AG04449 (cell line): ENCODE measurements around the gene ITPRIPL1.
A peak's percentile ranks its signal among the peaks of the same experiment; 100 is the strongest.

Source experiments
- CTCF ChIA-PET: fragments of 350-600 bp; formaldehyde crosslinking; extraction: SDS; loops from one replicate; lab custom pipeline; 2021; ENCODE audit warnings: antibody characterized with exemption; lab: Yijun Ruan, JAX
- POLR2A ChIA-PET: fragments of 400-600, 350-600 bp; formaldehyde crosslinking; extraction: SDS; loops from one replicate; lab custom pipeline; 2020; ENCODE audit warnings: antibody characterized with exemption, inconsistent platforms; lab: Yijun Ruan, JAX
- DNase-seq: peaks from one replicate; pipeline ENCODE4 v3.0.0-alpha.2; 2010; ENCODE audit warnings: low read depth, low spot score
- H3K4me3 ChIP-seq: 2 replicates; pipeline ENCODE4 v1.5.1; 2011; ENCODE audit warnings: low read depth, mild to moderate bottlenecking, control low read depth, low read length
- TF ChIP-seq, protein P1 (sequence below): IDR thresholded peaks from one replicate; pipeline ENCODE4 v1.5.1; 2011; ENCODE audit warnings: mild to moderate bottlenecking, moderate library complexity, low read length, control low read depth, inconsistent platforms; ENCODE audit not compliant: insufficient read depth; ENCODE audit errors: missing control alignments

ITPRIPL1 gene

DNA sequence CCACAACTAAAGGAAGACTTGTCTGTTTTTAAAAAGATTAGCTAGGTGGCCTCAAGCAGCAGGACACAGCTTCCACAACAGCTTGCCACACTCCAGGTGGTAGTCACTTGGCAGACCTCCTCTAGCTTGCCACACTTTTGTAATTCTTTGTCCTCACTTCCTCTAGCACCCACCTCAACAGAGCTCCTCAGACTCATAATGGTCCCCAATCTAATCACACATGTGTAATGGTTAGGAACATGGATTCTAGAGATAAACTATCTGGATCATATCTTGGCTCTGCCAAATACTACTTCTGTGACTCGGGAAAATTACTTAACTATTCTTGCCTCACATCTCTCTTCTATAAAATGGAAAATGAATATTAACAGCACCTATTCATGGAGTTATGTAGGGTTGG is 23.3 kb upstream of the ITPRIPL1 start:
- DNase-seq: no peak
- CTCF ChIA-PET: no interaction called here
- TF ChIP-seq, protein P1, sequence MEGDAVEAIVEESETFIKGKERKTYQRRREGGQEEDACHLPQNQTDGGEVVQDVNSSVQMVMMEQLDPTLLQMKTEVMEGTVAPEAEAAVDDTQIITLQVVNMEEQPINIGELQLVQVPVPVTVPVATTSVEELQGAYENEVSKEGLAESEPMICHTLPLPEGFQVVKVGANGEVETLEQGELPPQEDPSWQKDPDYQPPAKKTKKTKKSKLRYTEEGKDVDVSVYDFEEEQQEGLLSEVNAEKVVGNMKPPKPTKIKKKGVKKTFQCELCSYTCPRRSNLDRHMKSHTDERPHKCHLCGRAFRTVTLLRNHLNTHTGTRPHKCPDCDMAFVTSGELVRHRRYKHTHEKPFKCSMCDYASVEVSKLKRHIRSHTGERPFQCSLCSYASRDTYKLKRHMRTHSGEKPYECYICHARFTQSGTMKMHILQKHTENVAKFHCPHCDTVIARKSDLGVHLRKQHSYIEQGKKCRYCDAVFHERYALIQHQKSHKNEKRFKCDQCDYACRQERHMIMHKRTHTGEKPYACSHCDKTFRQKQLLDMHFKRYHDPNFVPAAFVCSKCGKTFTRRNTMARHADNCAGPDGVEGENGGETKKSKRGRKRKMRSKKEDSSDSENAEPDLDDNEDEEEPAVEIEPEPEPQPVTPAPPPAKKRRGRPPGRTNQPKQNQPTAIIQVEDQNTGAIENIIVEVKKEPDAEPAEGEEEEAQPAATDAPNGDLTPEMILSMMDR: no peak
- H3K4me3 ChIP-seq: no peak overlapping the region
- POLR2A ChIA-PET: no interaction called here

DNA sequence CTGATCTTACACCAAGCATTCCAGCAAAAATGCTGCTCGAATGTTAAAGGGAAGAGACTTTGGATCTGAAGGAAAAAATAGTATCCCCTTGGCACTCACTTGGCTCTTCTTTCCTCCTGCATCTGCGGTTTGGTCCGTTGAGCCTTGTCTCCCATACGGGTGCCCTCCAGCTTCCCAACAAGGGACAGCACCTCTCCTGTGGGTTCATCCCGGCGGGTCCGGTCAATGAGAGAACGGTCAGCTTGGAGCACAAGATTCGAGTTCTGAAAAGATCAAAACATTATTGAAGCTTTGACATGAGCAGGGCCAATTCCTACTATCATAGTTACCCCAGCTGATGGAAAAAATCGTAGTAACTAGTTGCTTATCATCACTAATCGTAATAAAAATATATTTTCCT is 20.5 kb upstream of the ITPRIPL1 start:
- DNase-seq: no peak
- ChIA-PET POLR2A (interaction anchor here (0.9 kb wide), 1 partner anchor 38 kb away, joined by 3 read pairs; no protein-coding TSS in a partner anchor), CTCF (interaction anchor here (1.0 to 4.3 kb wide), 3 partner anchors 8 to 205 kb away, joined by 3 to 18 read pairs (median 3); no protein-coding TSS in a partner anchor)
- peak overlapping the region; percentile 99 for H3K4me3 ChIP-seq
- TF ChIP-seq, protein P1: no peak

DNA sequence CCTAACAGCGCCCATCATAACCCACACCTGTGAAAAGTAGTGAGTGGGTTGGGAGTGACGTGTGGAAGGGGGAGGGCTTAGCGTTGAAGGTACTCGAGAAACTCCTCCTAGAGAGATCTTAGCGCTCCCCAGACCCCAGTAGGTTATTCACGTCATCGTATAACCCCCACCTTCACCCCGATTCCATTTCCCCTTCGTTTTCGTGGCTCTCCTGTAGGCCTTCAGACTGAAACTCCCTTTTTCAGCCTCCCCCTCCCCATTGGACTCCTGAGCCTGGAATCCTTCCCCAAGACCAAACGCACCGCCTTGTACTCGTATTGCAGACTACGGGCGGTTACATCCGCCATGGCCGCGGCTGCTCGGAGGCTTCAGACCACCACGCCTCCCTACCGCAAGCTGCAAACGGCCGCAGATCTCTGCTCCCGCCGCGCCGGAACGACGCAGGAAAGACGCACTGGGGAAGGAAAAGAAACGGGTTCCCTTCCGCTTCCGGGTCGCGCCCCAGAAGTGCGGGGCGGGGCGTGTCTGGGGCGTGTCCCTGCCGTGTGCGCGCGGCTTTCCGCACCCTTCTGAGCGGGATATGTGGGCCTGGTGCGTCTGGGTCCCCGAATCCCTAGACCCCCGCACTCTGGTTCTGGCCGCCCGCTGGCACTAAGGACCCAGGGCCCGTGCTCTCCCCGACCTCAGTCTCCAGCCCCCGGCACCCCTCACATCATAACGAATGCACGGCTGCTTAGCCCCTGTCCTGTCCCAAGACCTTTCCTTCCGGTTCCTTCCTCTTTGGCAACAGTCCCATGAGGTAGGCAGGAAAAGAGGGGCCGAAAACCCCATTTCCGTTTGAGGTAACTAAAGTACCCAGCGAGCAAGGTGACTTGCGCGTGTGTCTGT is 19.8 kb upstream of the ITPRIPL1 start, which contains the start of gene SNRNP200:
Gene SNRNP200, minus strand, starts transcription at position 456 of the 888 bp plus-strand sequence. Its CDS starts 109 bp downstream, at position 347.
- POLR2A ChIA-PET: interaction anchor here (0.9 kb wide), 1 partner anchor 39 kb away, joined by 3 read pairs; no protein-coding TSS in a partner anchor
- H3K4me3 ChIP-seq: peak within 1 kb of the TSS; percentile 99
- CTCF ChIA-PET: interaction anchor here (0.9 to 4.3 kb wide), 4 partner anchors 9 to 205 kb away, joined by 3 to 18 read pairs (median 4); no protein-coding TSS in a partner anchor
- no peak for DNase-seq
- TF ChIP-seq, protein P1: no peak

DNA sequence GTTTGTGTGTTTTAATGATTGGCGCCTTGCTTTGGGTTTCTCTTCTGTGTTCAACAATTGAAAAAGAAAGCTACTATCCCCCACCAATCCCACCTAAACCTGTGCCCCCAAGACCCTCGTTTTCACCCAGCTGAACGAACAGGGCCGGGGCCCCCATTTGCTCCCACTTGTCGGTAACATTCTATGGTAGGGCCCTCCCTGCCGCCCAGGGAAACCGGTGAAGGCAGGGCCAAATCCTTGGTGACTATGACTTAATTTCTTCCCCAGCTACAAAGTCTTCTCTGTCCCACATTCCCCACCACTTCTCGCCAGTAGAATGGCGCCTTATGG is 19.2 kb upstream of the ITPRIPL1 start:
- POLR2A ChIA-PET: no interaction called here
- TF ChIP-seq, protein P1: no peak
- CTCF ChIA-PET: interaction anchor here (0.9 to 4.3 kb wide), 3 partner anchors 9 to 204 kb away, joined by 3 to 18 read pairs (median 6); no protein-coding TSS in a partner anchor
- H3K4me3 ChIP-seq: peak overlapping the region; percentile 99
- no peak for DNase-seq

DNA sequence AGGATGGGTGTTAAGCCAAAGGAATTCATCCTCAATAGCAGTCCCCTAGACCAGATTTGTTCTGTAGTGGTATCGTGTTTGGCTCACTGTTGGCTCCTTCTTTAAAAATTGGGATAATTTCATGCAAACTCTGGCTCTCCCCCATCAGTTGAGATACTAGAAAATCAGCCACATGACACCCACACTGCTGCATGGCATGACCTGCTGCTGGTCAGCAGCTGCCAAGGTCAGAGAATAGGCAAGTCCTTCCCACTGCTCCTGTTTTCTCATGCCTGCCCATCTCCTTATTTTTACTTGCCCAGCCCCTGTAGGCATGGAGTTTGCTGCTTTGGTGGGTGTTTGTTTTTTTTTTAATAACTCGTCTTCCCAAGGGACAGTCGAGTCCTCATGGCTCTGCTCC is 18.7 kb upstream of the ITPRIPL1 start:
- ChIA-PET POLR2A (no interaction called here), CTCF (interaction anchor here (0.9 to 4.3 kb wide), 3 partner anchors 10 to 204 kb away, joined by 3 to 18 read pairs (median 6); no protein-coding TSS in a partner anchor)
- no peak for DNase-seq
- TF ChIP-seq, protein P1: no peak
- peak overlapping the region; percentile 99 for H3K4me3 ChIP-seq

DNA sequence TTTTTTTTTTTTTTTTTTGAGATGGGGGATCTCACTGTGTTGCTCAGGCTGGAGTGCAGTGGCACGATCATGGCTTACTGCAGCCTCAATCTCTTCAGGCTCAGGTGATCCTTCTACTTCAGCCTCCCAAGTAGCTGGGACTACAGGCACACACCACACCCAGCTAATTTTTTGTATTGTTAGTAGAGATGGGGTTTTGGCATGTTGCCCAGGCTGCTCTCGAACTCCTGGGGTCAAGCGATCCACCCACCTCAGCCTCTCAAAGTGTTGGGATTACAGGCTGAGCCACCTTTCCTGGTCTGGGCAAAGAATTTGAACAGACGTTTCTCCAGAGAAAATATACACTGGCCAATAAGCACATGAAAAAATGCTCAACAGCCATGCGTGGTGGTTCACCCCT is 16.9 kb upstream of the ITPRIPL1 start:
- no peak for DNase-seq
- POLR2A ChIA-PET: no interaction called here
- CTCF ChIA-PET: interaction anchor here (4.3 kb wide), 1 partner anchor 202 kb away, joined by 18 read pairs; no protein-coding TSS in a partner anchor
- TF ChIP-seq, protein P1: no peak
- no peak overlapping the region for H3K4me3 ChIP-seq
